ENCODE results near the gene TMEM132C. TPM values are rescaled to one million over a fixed set of nuclear protein-coding genes. Genes with fewer than 3 reads are reported as not detected.

Gene TMEM132C
- total and polyA plus RNA-seq, 2 of the 13 experiments (the other 11 are each of a cell fraction or from before 2014, with no cell fraction given), result not detected

DNA sequence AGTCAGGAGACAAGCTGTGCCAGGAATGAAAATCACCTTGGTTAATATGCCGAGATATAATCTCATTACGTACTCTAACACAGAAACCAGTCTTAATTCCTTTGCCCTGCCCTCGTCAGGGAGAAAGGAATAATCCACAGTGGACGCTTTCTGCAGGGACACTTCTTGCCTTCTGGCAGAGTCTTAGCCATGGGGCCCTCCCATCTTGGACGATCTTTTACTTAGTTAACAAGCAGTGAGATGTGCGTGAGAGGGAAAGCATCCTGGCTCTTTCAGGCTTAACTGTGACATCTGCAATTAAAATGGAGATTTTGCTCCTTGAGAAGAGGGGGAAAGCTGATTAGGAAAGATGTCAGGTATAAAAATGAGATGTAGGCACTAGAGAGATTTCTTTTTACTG lies 246.4 kb downstream of the TMEM132C start:
- Histone ChIP-seq H4K20me1 (ENCODE audit: insufficient read depth, low read length) (no peaks in the 10 kb centered on the region), H2AFZ (ENCODE audit: low read length) (no peak overlapping the region), H3K36me3 (replicated peaks in 1 of 2; ENCODE audit: control insufficient read depth in 1 of 2, insufficient read depth in 2 of 2, low read length in 2 of 2) (no peaks in the 10 kb centered on the region), H3K4me2 (ENCODE audit: low read depth, low read length) (no peak overlapping the region), H3K9ac (ENCODE audit: insufficient read depth, low read depth, low read length) (no peak overlapping the region), H3K27me3 (ENCODE audit: control insufficient read depth in 1 of 2, insufficient read depth in 2 of 2, low read length in 2 of 2) (peaks cover 0 to 5% of the 10 kb centered on the region in 2 experiments; a peak in 1 of 5 replicates), H3K9me3 (ENCODE audit: low read length) (peaks cover 14% of the 10 kb centered on the region; the same call in 1 of the 2 replicates), H3K27ac (ENCODE audit: extremely low read length, insufficient read depth, low read length) (no peak overlapping the region), H3K79me2 (ENCODE audit: insufficient read depth, low read length) (no peaks in the 10 kb centered on the region), H3K4me1 (ENCODE audit: insufficient read depth, low read length) (no peaks in the 10 kb centered on the region), H3K4me3 (replicated peaks in 1 of 3; ENCODE audit: insufficient read depth in 1 of 3, low read depth in 2 of 3, low read length in 3 of 3) (no peak overlapping the region)
- CTCF ChIA-PET (ENCODE audit: low intra/inter-chr PET ratio, low total read pairs), result no interaction called here
- WGBS (ENCODE audit: low lambda C conversion rate), result 9% methylated on average over 3 of the region's 6 CpGs
- POLR2A ChIA-PET, result no interaction called here
- TF ChIP-seq PLRG1 (conservative IDR thresholded peaks at IDR 0.05) (no peak), PAX8 (CRISPR knock-in tag; IDR thresholded peaks at IDR 0.05; ENCODE audit: borderline replicate concordance) (no peak), HIVEP1 (CRISPR knock-in tag; IDR thresholded peaks at IDR 0.05) (no peak), ZBTB42 (CRISPR knock-in tag; IDR thresholded peaks at IDR 0.05) (no peak), ZSCAN31 (CRISPR knock-in tag; IDR thresholded peaks at IDR 0.05; ENCODE audit: low read depth) (no peak), MEF2D (CRISPR knock-in tag; IDR thresholded peaks at IDR 0.05) (no peak), SNAPC2 (CRISPR knock-in tag; IDR thresholded peaks at IDR 0.05) (no peak), ZNF530 (CRISPR knock-in tag; IDR thresholded peaks at IDR 0.05; ENCODE audit: low read depth) (no peak), ZFP36L2 (CRISPR knock-in tag; IDR thresholded peaks at IDR 0.05) (no peak), NR1H2 (CRISPR knock-in tag; IDR thresholded peaks at IDR 0.05; ENCODE audit: borderline replicate concordance, low read depth) (no peak), KLF16 (CRISPR knock-in tag; IDR thresholded peaks at IDR 0.05) (no peak), NR2C2 (CRISPR knock-in tag; IDR thresholded peaks at IDR 0.05; ENCODE audit: borderline replicate concordance) (no peak), ZNF652 (CRISPR knock-in tag; IDR thresholded peaks at IDR 0.05; ENCODE audit: borderline replicate concordance, low read depth) (no peak), ZNF431 (CRISPR knock-in tag; IDR thresholded peaks at IDR 0.05; ENCODE audit: borderline replicate concordance, low read depth) (no peak), CREM (IDR thresholded peaks at IDR 0.05) (no peak), CREM (CRISPR knock-in tag; IDR thresholded peaks at IDR 0.05) (no peak), ZNF557 (CRISPR knock-in tag; IDR thresholded peaks at IDR 0.05) (no peak)
- TF ChIP-seq, protein P1, sequence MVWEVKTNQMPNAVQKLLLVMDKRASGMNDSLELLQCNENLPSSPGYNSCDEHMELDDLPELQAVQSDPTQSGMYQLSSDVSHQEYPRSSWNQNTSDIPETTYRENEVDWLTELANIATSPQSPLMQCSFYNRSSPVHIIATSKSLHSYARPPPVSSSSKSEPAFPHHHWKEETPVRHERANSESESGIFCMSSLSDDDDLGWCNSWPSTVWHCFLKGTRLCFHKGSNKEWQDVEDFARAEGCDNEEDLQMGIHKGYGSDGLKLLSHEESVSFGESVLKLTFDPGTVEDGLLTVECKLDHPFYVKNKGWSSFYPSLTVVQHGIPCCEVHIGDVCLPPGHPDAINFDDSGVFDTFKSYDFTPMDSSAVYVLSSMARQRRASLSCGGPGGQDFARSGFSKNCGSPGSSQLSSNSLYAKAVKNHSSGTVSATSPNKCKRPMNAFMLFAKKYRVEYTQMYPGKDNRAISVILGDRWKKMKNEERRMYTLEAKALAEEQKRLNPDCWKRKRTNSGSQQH (CRISPR knock-in tag; IDR thresholded peaks at IDR 0.05; ENCODE audit: low read depth), result no peak
- TF ChIP-seq, protein P2, sequence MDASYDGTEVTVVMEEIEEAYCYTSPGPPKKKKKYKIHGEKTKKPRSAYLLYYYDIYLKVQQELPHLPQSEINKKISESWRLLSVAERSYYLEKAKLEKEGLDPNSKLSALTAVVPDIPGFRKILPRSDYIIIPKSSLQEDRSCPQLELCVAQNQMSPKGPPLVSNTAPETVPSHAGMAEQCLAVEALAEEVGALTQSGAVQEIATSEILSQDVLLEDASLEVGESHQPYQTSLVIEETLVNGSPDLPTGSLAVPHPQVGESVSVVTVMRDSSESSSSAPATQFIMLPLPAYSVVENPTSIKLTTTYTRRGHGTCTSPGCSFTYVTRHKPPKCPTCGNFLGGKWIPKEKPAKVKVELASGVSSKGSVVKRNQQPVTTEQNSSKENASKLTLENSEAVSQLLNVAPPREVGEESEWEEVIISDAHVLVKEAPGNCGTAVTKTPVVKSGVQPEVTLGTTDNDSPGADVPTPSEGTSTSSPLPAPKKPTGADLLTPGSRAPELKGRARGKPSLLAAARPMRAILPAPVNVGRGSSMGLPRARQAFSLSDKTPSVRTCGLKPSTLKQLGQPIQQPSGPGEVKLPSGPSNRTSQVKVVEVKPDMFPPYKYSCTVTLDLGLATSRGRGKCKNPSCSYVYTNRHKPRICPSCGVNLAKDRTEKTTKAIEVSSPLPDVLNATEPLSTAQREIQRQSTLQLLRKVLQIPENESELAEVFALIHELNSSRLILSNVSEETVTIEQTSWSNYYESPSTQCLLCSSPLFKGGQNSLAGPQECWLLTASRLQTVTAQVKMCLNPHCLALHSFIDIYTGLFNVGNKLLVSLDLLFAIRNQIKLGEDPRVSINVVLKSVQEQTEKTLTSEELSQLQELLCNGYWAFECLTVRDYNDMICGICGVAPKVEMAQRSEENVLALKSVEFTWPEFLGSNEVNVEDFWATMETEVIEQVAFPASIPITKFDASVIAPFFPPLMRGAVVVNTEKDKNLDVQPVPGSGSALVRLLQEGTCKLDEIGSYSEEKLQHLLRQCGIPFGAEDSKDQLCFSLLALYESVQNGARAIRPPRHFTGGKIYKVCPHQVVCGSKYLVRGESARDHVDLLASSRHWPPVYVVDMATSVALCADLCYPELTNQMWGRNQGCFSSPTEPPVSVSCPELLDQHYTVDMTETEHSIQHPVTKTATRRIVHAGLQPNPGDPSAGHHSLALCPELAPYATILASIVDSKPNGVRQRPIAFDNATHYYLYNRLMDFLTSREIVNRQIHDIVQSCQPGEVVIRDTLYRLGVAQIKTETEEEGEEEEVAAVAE (CRISPR knock-in tag; IDR thresholded peaks at IDR 0.05; ENCODE audit: borderline replicate concordance), result no peak
- DNase-seq (ENCODE audit: low spot score) (no peak), FAIRE-seq (no peak), ATAC-seq (no peak)
- BruUV-seq (replicated peaks), result no TSS peak
- intact Hi-C loops (cut with micrococcal nuclease; ENCODE audit: unreplicated experiment) (no loop called here), in situ Hi-C loops (cut with HindIII; ENCODE audit: extremely low pct_ligation_motif_present, low pct_unique_long_range_greater_than_20kb) (no loop called here)
